IMR-90 (cell line): ENCODE measurements around the gene TLR10. TPM values are rescaled to one million over a fixed set of nuclear protein-coding genes. Genes with fewer than 3 reads are reported as not detected.

ENCODE experiments used
- ATAC-seq: fragments of 200-7000 bp; cut with Tn5 transposase; 2 replicates; pipeline ENCODE4 v1.9.1; 2020; ENCODE audit warnings: low read depth, mild to moderate bottlenecking, moderate library complexity
- BruUV-seq: library from RNA; stranded (reverse); fragments of 400-500 nt; replicated peaks from 2 replicates; lab custom pipeline; 2021; lab: Mats Ljungman, UMichigan
- CTCF ChIA-PET: fragments of 300-600 bp; formaldehyde crosslinking; extraction: SDS; loops from one replicate; lab custom pipeline; 2021; ENCODE audit warnings: antibody characterized with exemption; lab: Yijun Ruan, JAX
- POLR2A ChIA-PET: fragments of 300-600 bp; sonication (Branson Sonifier 250); formaldehyde crosslinking; loops from one replicate; lab custom pipeline; 2022; ENCODE audit warnings: antibody characterized with exemption; ENCODE audit not compliant: unreplicated experiment; lab: Charles Lee
- DNase-seq: peaks from one replicate; pipeline ENCODE4 v3.0.0; 2013
- H2AFZ ChIP-seq: replicated peaks from 2 replicates; pipeline ENCODE3; 2013; ENCODE audit warnings: low read length, mild to moderate bottlenecking; ENCODE audit not compliant: poor library complexity
- H2AK5ac ChIP-seq: 2 replicates; pipeline ENCODE4 v1.6.1; 2013; ENCODE audit warnings: low read depth, low read length, inconsistent platforms
- H2AK9ac ChIP-seq: replicated peaks from 2 replicates; pipeline ENCODE3; 2013; ENCODE audit warnings: mild to moderate bottlenecking, low read depth, low read length, moderate library complexity; ENCODE audit not compliant: poor library complexity
- H2BK120ac ChIP-seq: 2 replicates; pipeline ENCODE4 v1.6.1; 2013; ENCODE audit warnings: low read depth, low read length, inconsistent platforms
- H2BK15ac ChIP-seq: 3 replicates; pipeline ENCODE4 v1.6.1; 2013; ENCODE audit warnings: low read depth, low read length, inconsistent platforms
- H2BK20ac ChIP-seq: 2 replicates; pipeline ENCODE4 v1.6.1; 2013; ENCODE audit warnings: low read depth, mild to moderate bottlenecking, inconsistent platforms, low read length, moderate library complexity
- H2BK5ac ChIP-seq: 2 replicates; pipeline ENCODE4 v1.6.1; 2013; ENCODE audit warnings: mild to moderate bottlenecking, low read depth, low read length, inconsistent platforms; ENCODE audit not compliant: poor library complexity, severe bottlenecking
- H3K14ac ChIP-seq: replicated peaks from 2 replicates; pipeline ENCODE4 v1.6.1; 2013; ENCODE audit warnings: low read depth, low read length, inconsistent platforms
- H3K18ac ChIP-seq: 2 replicates; pipeline ENCODE4 v1.6.1; 2013; ENCODE audit warnings: low read depth, low read length, control low read depth
- H3K23ac ChIP-seq: 2 replicates; pipeline ENCODE4 v1.6.1; 2013; ENCODE audit warnings: low read depth, low read length, inconsistent platforms
- H3K27ac ChIP-seq: 2 replicates; pipeline ENCODE4 v1.5.1; 2013; ENCODE audit warnings: mild to moderate bottlenecking, control low read depth, low read length; ENCODE audit not compliant: insufficient read depth
- H3K27me3 ChIP-seq: 2 replicates; pipeline ENCODE4 v1.6.1; 2013; ENCODE audit warnings: low read length; ENCODE audit not compliant: control insufficient read depth, insufficient read depth
- H3K36me3 ChIP-seq: 2 replicates; pipeline ENCODE4 v1.6.1; 2013; ENCODE audit warnings: low read length, mixed read lengths; ENCODE audit not compliant: control insufficient read depth, insufficient read depth
- H3K4ac ChIP-seq: 2 replicates; pipeline ENCODE4 v1.6.1; 2013; ENCODE audit warnings: low read depth, low read length, inconsistent platforms
- H3K4me1 ChIP-seq: 2 replicates; pipeline ENCODE4 v1.6.1; 2013; ENCODE audit warnings: low read length, mixed read lengths; ENCODE audit not compliant: control insufficient read depth, insufficient read depth
- H3K4me2 ChIP-seq: 2 replicates; pipeline ENCODE4 v1.6.1; 2013; ENCODE audit warnings: low read depth, mild to moderate bottlenecking, control low read depth, low read length, moderate library complexity
- H3K4me3 ChIP-seq: 2 replicates; pipeline ENCODE4 v1.5.1; 2013; ENCODE audit warnings: low read depth, mild to moderate bottlenecking, control low read depth, low read length, moderate library complexity; ENCODE audit not compliant: insufficient read depth
- H3K56ac ChIP-seq: 2 replicates; pipeline ENCODE4 v1.6.1; 2013; ENCODE audit warnings: low read length, inconsistent platforms; ENCODE audit not compliant: insufficient read depth; ENCODE audit errors: extremely low read depth
- H3K79me1 ChIP-seq, 2 experiments: 2 replicates each; pipeline ENCODE4 v1.6.1; 2013; ENCODE audit warnings: low read length in 2 of 2, inconsistent platforms in 1 of 2, low read depth in 1 of 2
- H3K9ac ChIP-seq: 2 replicates; pipeline ENCODE4 v1.6.1; 2013; ENCODE audit warnings: low read depth, low read length, control low read depth
- H3K9me1 ChIP-seq: 2 replicates; pipeline ENCODE4 v1.6.1; 2013; ENCODE audit warnings: low read length, inconsistent platforms; ENCODE audit not compliant: insufficient read depth
- H3K9me3 ChIP-seq: 2 replicates; pipeline ENCODE4 v1.6.1; 2013; ENCODE audit warnings: low read length; ENCODE audit not compliant: control insufficient read depth, insufficient read depth
- H4K20me1 ChIP-seq: 2 replicates; pipeline ENCODE4 v1.6.1; 2013; ENCODE audit warnings: low read length, inconsistent platforms; ENCODE audit not compliant: insufficient read depth
- H4K5ac ChIP-seq: 2 replicates; pipeline ENCODE4 v1.6.1; 2013; ENCODE audit warnings: mild to moderate bottlenecking, low read depth, low read length, control low read depth
- H4K8ac ChIP-seq, 2 experiments: 2 replicates each; pipeline ENCODE4 v1.6.1; 2013; ENCODE audit warnings: low read depth in 2 of 2, low read length in 2 of 2, control low read depth in 1 of 2, inconsistent platforms in 1 of 2
- H4K91ac ChIP-seq: 2 replicates; pipeline ENCODE4 v1.6.1; 2013; ENCODE audit warnings: low read depth, low read length, inconsistent platforms; ENCODE audit not compliant: insufficient read depth
- BHLHE40 ChIP-seq: fragments of 150-350 bp; IDR thresholded peaks from 2 replicates; pipeline ENCODE4 v1.6.1; 2016; ENCODE audit warnings: mild to moderate bottlenecking, low read depth, low read length
- WGBS, 2 experiments: methylation state at CpG; one replicate each; pipeline versions ENCODE4 v1.1.5 to v1.1.7; 2013; ENCODE audit warnings: missing lambda C conversion rate in 2 of 2; ENCODE audit not compliant: insufficient read length in 1 of 2; ENCODE audit errors: extremely low coverage in 2 of 2; 5-methylcytosine and 5-hydroxymethylcytosine counted together
- dilution Hi-C: fragments of 300-500 bp; cut with HindIII; formaldehyde crosslinking; loops from one replicate; pipeline ENCODE4 v1.14.3; 2018; ENCODE audit warnings: low sequenced_read_pairs; ENCODE audit not compliant: unreplicated experiment
- in situ Hi-C: fragments of 300-500 bp; cut with MboI; formaldehyde crosslinking; loops from 3 replicates; pipeline ENCODE4 v1.14.3; 2019; ENCODE audit warnings: low sequenced_read_pairs, inconsistent platforms, mixed read lengths
- intact Hi-C: fragments of 100-400 bp; cut with micrococcal nuclease; formaldehyde crosslinking; loops from 2 replicates; pipeline ENCODE4 v1.10.0; 2022
- polyA plus RNA-seq, 3 experiments: library from polyadenylated mRNA; depleted of rRNA; stranded (reverse); fragments of >200 nt; gene quantifications; 2 replicates each; pipeline ENCODE4 v1.2.3, GENCODE V29; 2012; ENCODE audit warnings: low replicate concordance in 1 of 3
- total RNA-seq: library from RNA; depleted of rRNA; stranded (reverse); fragments of >200 nt; gene quantifications from 2 replicates; pipeline ENCODE4 v1.2.3, GENCODE V29; 2012
- TF ChIP-seq, protein P1 (sequence below): fragments of 150-350 bp; IDR thresholded peaks from 2 replicates; pipeline ENCODE4 v1.6.1; 2016; ENCODE audit warnings: low read depth, mild to moderate bottlenecking, low read length, moderate library complexity, borderline replicate concordance

TLR10 gene
- total and polyA plus RNA-seq, 2 of the 4 experiments (the other 2 are of a cell fraction): not detected

- intact Hi-C loops (loop anchor here (5.0 kb wide), 1 partner anchor 33 kb away; the partner anchor contains the start of gene TLR1), dilution Hi-C loops (no loop called here)
These were observed 13.3 kb downstream of the TLR10 start for GRCh38 chr4:38769441-38769840.

More at GRCh38 chr4:38769441-38769840, 13.3 kb downstream of the TLR10 start:
- no peaks in the 10 kb centered on the region for H3K4me1 ChIP-seq
- no peak overlapping the region for H3K56ac ChIP-seq
- no peak overlapping the region for H4K8ac ChIP-seq
- no peaks in the 10 kb centered on the region for H3K9me1 ChIP-seq
- no TSS peak for BruUV-seq
- H3K4me2 ChIP-seq: no peak overlapping the region
- no CpG with 5 or more reads among the region's 2 CpGs for WGBS, 2 experiments
- no peak overlapping the region for H3K4me3 ChIP-seq
- ATAC-seq: no peak
- H2BK20ac ChIP-seq: no peak overlapping the region
- no peak overlapping the region for H3K4ac ChIP-seq
- H4K5ac ChIP-seq: no peak overlapping the region
- no peak overlapping the region for H3K9ac ChIP-seq
- H4K20me1 ChIP-seq: no peaks in the 10 kb centered on the region
- no peak overlapping the region for H2BK15ac ChIP-seq
- no peak overlapping the region for H4K91ac ChIP-seq
- no peak for DNase-seq
- no peaks in the 10 kb centered on the region for H3K9me3 ChIP-seq
- TF ChIP-seq BHLHE40: no peak
- TF ChIP-seq, protein P1, sequence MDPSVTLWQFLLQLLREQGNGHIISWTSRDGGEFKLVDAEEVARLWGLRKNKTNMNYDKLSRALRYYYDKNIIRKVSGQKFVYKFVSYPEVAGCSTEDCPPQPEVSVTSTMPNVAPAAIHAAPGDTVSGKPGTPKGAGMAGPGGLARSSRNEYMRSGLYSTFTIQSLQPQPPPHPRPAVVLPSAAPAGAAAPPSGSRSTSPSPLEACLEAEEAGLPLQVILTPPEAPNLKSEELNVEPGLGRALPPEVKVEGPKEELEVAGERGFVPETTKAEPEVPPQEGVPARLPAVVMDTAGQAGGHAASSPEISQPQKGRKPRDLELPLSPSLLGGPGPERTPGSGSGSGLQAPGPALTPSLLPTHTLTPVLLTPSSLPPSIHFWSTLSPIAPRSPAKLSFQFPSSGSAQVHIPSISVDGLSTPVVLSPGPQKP: no peak
- peaks cover 9% of the 10 kb centered on the region for H3K27me3 ChIP-seq
- no peaks in the 10 kb centered on the region for H3K79me1 ChIP-seq
- H2AK5ac ChIP-seq: no peak overlapping the region
- no peaks in the 10 kb centered on the region for H3K36me3 ChIP-seq
- CTCF ChIA-PET: interaction anchor here (1.0 to 2.2 kb wide), 3 partner anchors 9 to 13 kb away, joined by 3 to 7 read pairs (median 5); partner anchors contain the start of gene TLR10
- POLR2A ChIA-PET: no interaction called here
- H3K14ac ChIP-seq: no peak overlapping the region
- no peak overlapping the region for H2AK9ac ChIP-seq
- no peak overlapping the region for H2BK5ac ChIP-seq
- no peak overlapping the region for H3K18ac ChIP-seq
- no peak overlapping the region for H2BK120ac ChIP-seq
- no peak overlapping the region for H3K27ac ChIP-seq
- H2AFZ ChIP-seq: no peak overlapping the region
- in situ Hi-C loops: no loop called here
- no peak overlapping the region for H3K23ac ChIP-seq
